GM18517 (cell line): ENCODE results near the gene F2.
"Not testable (repeated sequence)": the region's sequence is repeated elsewhere in the genome, so short reads cannot be mapped to it uniquely, and the experiment has no call there.

Source experiments
- ATAC-seq: cut with Tn5 transposase; IDR thresholded peaks from one replicate; pipeline ENCODE4 v1.9.1; 2021; ENCODE audit warnings: mild to moderate bottlenecking, moderate library complexity; ENCODE audit not compliant: unreplicated experiment

Gene F2

DNA sequence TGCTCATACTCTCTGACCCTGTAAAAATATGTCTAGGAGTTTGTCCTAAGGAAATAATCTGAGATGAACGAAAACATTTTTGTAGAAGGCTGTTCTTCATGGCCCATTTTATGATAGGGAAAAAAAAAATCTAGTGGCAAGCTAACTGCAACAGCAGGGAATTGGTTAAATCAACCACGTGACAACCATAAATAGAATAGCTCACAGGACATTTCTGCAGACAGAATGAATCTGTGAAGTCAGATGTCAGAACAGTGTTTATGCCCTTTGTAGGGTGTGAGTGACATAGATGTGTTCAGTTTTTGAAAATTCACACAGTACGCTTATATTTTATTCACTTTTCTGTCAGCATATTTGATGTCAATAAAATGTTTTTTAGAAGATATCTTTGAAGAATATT is 34.6 kb upstream of the F2 start:
- ATAC-seq = no peak

GRCh38 chr11:46686886-46687795 is 31.9 kb upstream of the F2 start:
- no peak for ATAC-seq

- ATAC-seq = no peak
Measured at GRCh38 chr11:46690702-46691101, 28.3 kb upstream of the F2 start.

DNA sequence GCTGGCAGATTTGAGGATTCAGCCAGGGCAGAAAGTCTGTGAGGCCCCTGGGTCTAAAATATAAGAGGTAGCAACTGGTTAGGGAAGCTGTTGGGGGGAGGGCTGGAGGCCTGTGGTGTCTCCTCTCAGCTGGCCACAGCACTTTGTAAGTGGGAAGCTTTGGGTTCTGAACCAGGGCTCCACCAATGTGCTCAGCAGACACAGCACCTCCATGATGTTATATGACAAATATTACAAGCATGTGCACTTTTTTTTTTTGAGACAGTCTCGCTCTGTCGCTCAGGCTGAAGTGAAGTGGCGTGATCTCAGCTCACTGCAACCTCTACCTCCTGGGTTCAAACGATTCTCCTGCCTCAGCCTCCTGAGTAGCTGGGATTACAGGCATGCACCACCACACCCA is 26.6 kb upstream of the F2 start:
- no peak for ATAC-seq

DNA sequence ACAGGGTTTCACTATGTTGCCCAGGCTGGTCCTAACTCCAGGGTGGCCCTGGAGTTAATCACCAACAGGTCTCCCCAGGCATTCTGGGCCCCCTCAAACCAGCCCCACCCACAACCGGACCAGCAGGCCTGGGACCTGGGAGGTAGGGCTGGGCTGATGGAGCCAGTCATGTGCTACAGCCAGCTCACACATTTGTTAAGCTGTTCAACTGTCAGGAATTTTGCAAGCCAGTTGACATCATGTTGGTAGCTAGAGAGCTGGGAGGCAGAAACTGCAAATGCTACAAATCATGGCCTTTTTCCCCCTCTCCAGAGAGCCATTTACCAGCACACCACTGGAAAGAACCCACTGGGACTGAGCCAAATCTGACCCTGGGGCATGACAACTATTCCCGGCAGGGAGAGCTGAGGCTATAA is 25.4 kb upstream of the F2 start:
- no peak for ATAC-seq

- no peak for ATAC-seq
Measured at GRCh38 chr11:46694072-46694471, 24.9 kb upstream of the F2 start.

DNA sequence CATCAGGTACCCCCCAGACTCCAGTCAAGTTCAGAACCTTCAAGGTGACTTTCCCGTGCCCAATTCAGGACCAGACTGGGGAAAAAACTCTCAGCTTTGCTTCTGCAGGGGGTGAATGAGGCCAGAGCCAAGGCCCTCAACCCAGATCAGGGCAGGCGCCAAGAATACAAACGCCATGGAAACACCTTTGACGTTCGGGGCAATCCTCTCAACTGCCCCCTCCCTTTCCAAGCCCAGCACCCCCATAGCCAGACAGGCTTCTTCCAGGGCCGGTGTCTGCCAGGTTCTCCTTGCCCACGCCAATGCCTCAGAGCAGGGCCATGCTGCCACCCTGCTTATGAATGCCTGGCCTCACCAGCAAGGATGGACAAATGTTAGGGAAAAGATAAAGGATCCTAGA is 24.4 kb upstream of the F2 start:
- ATAC-seq = no peak

- no peak for ATAC-seq
Measured at GRCh38 chr11:46695345-46696211, 23.4 kb upstream of the F2 start.

- no peak for ATAC-seq
Measured at GRCh38 chr11:46696212-46696558, 22.8 kb upstream of the F2 start.

DNA sequence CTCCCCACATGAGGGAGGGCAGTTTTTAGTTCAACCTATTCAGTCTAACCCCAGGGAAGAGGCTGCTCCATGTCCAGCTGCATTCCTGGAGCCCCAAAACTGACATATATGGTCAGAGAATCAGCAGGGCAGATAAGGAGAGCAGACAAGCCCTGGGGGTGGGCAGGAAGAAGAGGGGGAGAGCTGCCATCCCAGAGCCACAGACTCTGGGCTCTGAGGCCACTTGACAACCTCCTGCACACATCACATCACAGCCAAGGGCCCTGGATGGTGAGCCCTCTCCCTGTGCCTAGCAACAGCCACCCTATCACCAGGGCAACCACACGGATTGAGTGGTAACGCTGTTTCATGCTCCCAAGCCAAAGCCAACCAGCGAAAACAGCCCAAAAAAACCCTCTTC is 21.7 kb upstream of the F2 start:
- ATAC-seq = no peak

- ATAC-seq = no peak
Measured at GRCh38 chr11:46697723-46698122, 21.3 kb upstream of the F2 start.

GRCh38 chr11:46698597-46698996 is 20.4 kb upstream of the F2 start:
- ATAC-seq = no peak

DNA sequence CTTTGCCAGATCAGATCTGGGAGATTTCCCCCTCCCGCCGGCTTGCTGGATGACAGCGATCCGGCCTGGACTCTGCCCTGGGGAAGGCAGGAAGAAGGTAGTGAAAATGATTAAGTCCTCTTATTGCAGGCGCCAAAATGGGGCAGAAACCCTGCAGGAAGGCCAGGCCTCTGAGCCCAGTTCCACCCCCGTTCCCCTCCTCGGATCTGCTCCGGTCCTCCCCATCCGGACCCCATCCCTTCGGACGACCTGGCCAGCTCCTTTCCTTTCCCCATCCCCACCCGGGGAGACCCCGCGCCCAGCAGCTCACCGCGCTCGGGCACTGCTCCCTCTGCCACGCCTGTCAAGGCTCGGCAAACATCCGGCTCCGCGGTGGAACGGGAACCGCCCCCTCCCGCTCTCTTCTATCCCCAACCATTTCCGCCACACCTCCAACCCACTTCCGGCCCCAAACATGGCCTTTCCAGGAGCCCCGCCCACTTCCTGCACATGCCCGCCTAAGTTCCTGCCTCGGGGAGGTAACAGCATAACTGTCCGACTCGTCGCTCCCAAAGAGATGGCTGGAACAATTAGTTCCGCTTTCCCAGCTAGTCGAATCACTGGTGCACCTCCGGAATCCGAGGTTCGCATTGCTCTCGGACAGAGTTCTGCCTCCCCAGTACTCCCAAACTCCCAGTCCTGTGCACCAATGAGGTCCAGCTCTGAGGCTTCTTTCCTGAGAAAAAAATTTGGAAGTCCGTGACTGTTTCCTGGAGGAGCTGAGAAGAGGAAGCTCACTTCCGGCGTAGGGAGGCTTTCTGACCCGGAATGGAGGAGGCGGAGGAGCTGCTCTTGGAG is 18.6 kb upstream of the F2 start, which contains the start of the genes ARHGAP1 and ZNF408:
ARHGAP1 (minus strand) TSS at position 379 of the 837 bp plus-strand sequence. CDS start 4,512 bp downstream, outside the sequence.
ZNF408 (plus strand) TSS at position 791 of the 837 bp plus-strand sequence; CDS start at position 808, 17 bp downstream.
- peak; percentile 89 for ATAC-seq

GRCh38 chr11:46701078-46701654 is 17.8 kb upstream of the F2 start:
- ATAC-seq = no peak

- no peak for ATAC-seq
Measured at GRCh38 chr11:46705070-46705688, 13.8 kb upstream of the F2 start.

- ATAC-seq = no peak
Measured at GRCh38 chr11:46706886-46707285, 12.1 kb upstream of the F2 start.

GRCh38 chr11:46709351-46709750 is 9.7 kb upstream of the F2 start:
- ATAC-seq = not testable (repeated sequence)

- no peak for ATAC-seq
Measured at GRCh38 chr11:46710821-46711269, 8.2 kb upstream of the F2 start.

DNA sequence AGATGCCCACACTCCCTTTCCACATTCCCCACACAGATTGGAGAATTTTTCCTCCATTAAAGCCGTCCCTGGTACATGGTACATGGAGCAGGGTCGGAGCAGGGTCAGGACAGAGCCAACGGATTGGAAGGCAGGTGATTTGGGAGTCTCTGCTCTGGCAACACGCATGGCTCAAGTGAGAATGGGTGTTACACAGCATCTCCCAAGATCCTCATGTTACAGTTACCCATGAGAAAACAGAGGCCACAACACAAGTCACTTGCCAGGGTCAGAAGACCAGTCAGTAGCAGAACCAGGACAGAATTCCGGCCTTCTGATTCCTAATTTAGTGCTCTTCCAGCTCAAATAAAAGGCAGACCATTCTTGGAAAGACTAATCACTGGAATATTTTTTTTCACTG is 7.7 kb upstream of the F2 start:
- no peak for ATAC-seq
